Stomach (tissue), 9 donors: ENCODE data around the gene SGTB. TPM values are rescaled to one million over a fixed set of nuclear protein-coding genes. Genes with fewer than 3 reads are reported as not detected.
A peak's percentile ranks its signal among the peaks of the same experiment; 100 is the strongest.

ENCODE experiments used
- DNase-seq, 2 donors: peaks; one replicate each; pipeline versions ENCODE4 v3.0.0 to v3.0.0-alpha.2; 2013 to 2019
- H3K27ac ChIP-seq, 5 donors: fragments of 200-600 bp in 4 of 5; sonication (generic) in 4 of 5; one replicate each; pipeline ENCODE4 v1.5.1; 2013 to 2019; ENCODE audit warnings: mild to moderate bottlenecking in 1 of 5, moderate library complexity in 1 of 5
- H3K27me3 ChIP-seq, 3 donors: fragments of 200-600 bp; sonication (generic); one replicate each; pipeline ENCODE4 v1.5.1; 2017 to 2019; ENCODE audit warnings: mixed run types in 1 of 3
- H3K36me3 ChIP-seq, 4 donors: fragments of 200-600 bp; sonication (generic); 1 replicate in 3 of 4; 2 replicates in 1 of 4; pipeline ENCODE4 v1.5.1; 2016 to 2019
- H3K4me1 ChIP-seq, 4 donors: fragments of 200-600 bp; sonication (generic); one replicate each; pipeline ENCODE4 v1.5.1; 2016 to 2019
- H3K4me3 ChIP-seq, 4 donors: fragments of 200-600 bp; sonication (generic) in 3 of 4; one replicate each; pipeline ENCODE4 v1.5.1; 2016 to 2019; ENCODE audit warnings: mild to moderate bottlenecking in 1 of 4
- H3K9me3 ChIP-seq, 4 donors: fragments of 200-600 bp; sonication (generic); one replicate each; pipeline ENCODE4 v1.5.1; 2016 to 2019
- CTCF ChIP-seq, 7 experiments: fragments of 450-650 bp in 4 of 7; fragments of 200-600 bp in 3 of 7; sonication (generic) in 3 of 7; IDR thresholded peaks; one replicate each; pipeline ENCODE4 v1.5.1; 2016 to 2019; ENCODE audit warnings: antibody characterized with exemption in 7 of 7, control low read depth in 2 of 7, mild to moderate bottlenecking in 1 of 7
- EP300 ChIP-seq: sonication (generic); formaldehyde crosslinking; IDR thresholded peaks from one replicate; pipeline ENCODE4 v1.6.1; 2017; ENCODE audit warnings: antibody characterized with exemption
- POLR2A ChIP-seq, 4 donors: fragments of 450-650 bp; IDR thresholded peaks; one replicate each; pipeline ENCODE4 v1.6.1; 2016; ENCODE audit warnings: antibody characterized with exemption in 4 of 4, control low read depth in 2 of 4, mild to moderate bottlenecking in 1 of 4, moderate library complexity in 1 of 4
- POLR2AphosphoS5 ChIP-seq, 3 donors: sonication (generic); formaldehyde crosslinking; IDR thresholded peaks; one replicate each; pipeline ENCODE4 v1.6.1; 2016; ENCODE audit warnings: antibody characterized with exemption in 3 of 3
- WGBS, 5 donors: extraction: QIAGEN DNeasy Blood & Tissue Kit in 3 of 5; methylation state at CpG; one replicate each; pipeline versions ENCODE4 v1.1.5 to v1.1.7; 2013 to 2018; 5-methylcytosine and 5-hydroxymethylcytosine counted together
- intact Hi-C: fragments of 100-400 bp; cut with DNase I; formaldehyde crosslinking; loops from one replicate; pipeline ENCODE4 v1.15.1; 2023; ENCODE audit warnings: low total_unique reads
- polyA plus RNA-seq, 3 donors: library from polyadenylated mRNA; stranded (reverse); fragments of 200-250 nt; gene quantifications; one replicate each; pipeline ENCODE4 v1.2.3, GENCODE V29; 2013
- total RNA-seq, 5 donors: library from RNA; depleted of rRNA; stranded (reverse); fragments of >200 nt; gene quantifications; one replicate each; pipeline versions ENCODE4 v1.1.0 to v1.2.3, GENCODE V29; 2014 to 2016
- donor health status: healthy with polysubstance abuse.
- donor health status: Bipolar disorder and iron deficiency.
- donor health status: healthy.

SGTB gene
- total and polyA plus RNA-seq, 8 donors = 1.1 to 39.7 (median 3.6) TPM; not detected in 1

GRCh38 chr5:65760504-65761275 lies 38.8 kb upstream of the SGTB start:
- TF ChIP-seq POLR2AphosphoS5 (IDR thresholded peaks at IDR 0.05) (peak in 1 of 3 donors; percentile 50), CTCF (IDR thresholded peaks at IDR 0.05) (peak in 2 of 7 experiments; percentile 15 to 32), POLR2A (IDR thresholded peaks at IDR 0.05) (no peak), EP300 (no peak)
- Histone ChIP-seq H3K4me1 (peaks cover 0 to 13% (median 6%) of the 10 kb centered on the region in 4 donors), H3K36me3 (peaks cover 0 to 19% (median 12%) of the 10 kb centered on the region in 4 donors), H3K27ac (no peak overlapping the region), H3K9me3 (no peaks in the 10 kb centered on the region), H3K4me3 (no peak overlapping the region), H3K27me3 (no peaks in the 10 kb centered on the region)
- peak; percentile 55 to 83 for DNase-seq
- intact Hi-C loops = no loop called here
- WGBS, 5 donors = 50 to 65% (median 54%) methylated on average over 2 of the region's 2 CpGs

GRCh38 chr5:65758546-65759144 lies 36.7 kb upstream of the SGTB start:
- WGBS, 5 donors = 61 to 80% (median 69%) methylated on average over 4 of the region's 4 CpGs
- Histone ChIP-seq H3K4me3 (no peak overlapping the region), H3K36me3 (peaks cover 0 to 19% (median 12%) of the 10 kb centered on the region in 4 donors), H3K27ac (no peak overlapping the region), H3K27me3 (no peaks in the 10 kb centered on the region), H3K9me3 (no peaks in the 10 kb centered on the region), H3K4me1 (peaks cover 0 to 13% (median 6%) of the 10 kb centered on the region in 4 donors)
- intact Hi-C loops = no loop called here
- TF ChIP-seq EP300 (no peak), POLR2A (IDR thresholded peaks at IDR 0.05) (no peak), POLR2AphosphoS5 (IDR thresholded peaks at IDR 0.05) (no peak), CTCF (IDR thresholded peaks at IDR 0.05) (no peak)
- DNase-seq = no peak

- Histone ChIP-seq H3K4me3 (no peak overlapping the region), H3K27ac (no peak overlapping the region), H3K4me1 (no peaks in the 10 kb centered on the region), H3K36me3 (no peaks in the 10 kb centered on the region), H3K9me3 (no peaks in the 10 kb centered on the region), H3K27me3 (no peaks in the 10 kb centered on the region)
- no peak for DNase-seq
- TF ChIP-seq POLR2A (IDR thresholded peaks at IDR 0.05) (no peak), EP300 (no peak), CTCF (IDR thresholded peaks at IDR 0.05) (no peak), POLR2AphosphoS5 (IDR thresholded peaks at IDR 0.05) (no peak)
- 71 to 77% (median 75%) methylated on average over 8 of the region's 8 CpGs for WGBS, 5 donors
- intact Hi-C loops = no loop called here
Measured at GRCh38 chr5:65753189-65753588, 31.3 kb upstream of the SGTB start.

- Histone ChIP-seq H3K4me3 (no peak overlapping the region), H3K9me3 (no peaks in the 10 kb centered on the region), H3K4me1 (no peaks in the 10 kb centered on the region), H3K36me3 (no peaks in the 10 kb centered on the region), H3K27ac (no peak overlapping the region), H3K27me3 (no peaks in the 10 kb centered on the region)
- DNase-seq = no peak
- intact Hi-C loops = no loop called here
- 52 to 72% (median 56%) methylated on average over 2 of the region's 2 CpGs for WGBS, 5 donors
- TF ChIP-seq EP300 (no peak), POLR2AphosphoS5 (IDR thresholded peaks at IDR 0.05) (no peak), POLR2A (IDR thresholded peaks at IDR 0.05) (no peak), CTCF (IDR thresholded peaks at IDR 0.05) (no peak)
Measured at GRCh38 chr5:65750938-65751337, 29.0 kb upstream of the SGTB start.
